HepG2 (cell line): ENCODE measurements around the gene DHRS11. TPM values are rescaled to one million over a fixed set of nuclear protein-coding genes. Genes with fewer than 3 reads are reported as not detected.

Experiments used
- ATF4 ChIP-seq, 2 experiments: fragments of 450-650 bp in 1 of 2; sonication (generic) in 1 of 2; formaldehyde crosslinking; IDR thresholded peaks; 2 replicates each; pipeline versions ENCODE4 v1.5.0 to v1.8.0; 2020 to 2022; ENCODE audit warnings: mild to moderate bottlenecking in 1 of 2, missing genetic modification reagents in 1 of 2
- BRD4 ChIP-seq: sonication (generic); formaldehyde crosslinking; IDR thresholded peaks from 2 replicates; pipeline ENCODE4 v1.4.0; 2020; ENCODE audit warnings: missing genetic modification reagents
- ETV5 ChIP-seq: IDR thresholded peaks from 2 replicates; pipeline ENCODE4 v1.6.1; 2018; ENCODE audit warnings: missing biosample characterization, missing genetic modification reagents, inconsistent platforms, borderline replicate concordance
- HOXA3 ChIP-seq: sonication (generic); formaldehyde crosslinking; IDR thresholded peaks from 2 replicates; pipeline ENCODE4 v1.5.0; 2020; ENCODE audit warnings: missing genetic modification reagents
- NFATC3 ChIP-seq: sonication (generic); formaldehyde crosslinking; IDR thresholded peaks from 2 replicates; pipeline ENCODE4 v1.5.1; 2020; ENCODE audit warnings: mild to moderate bottlenecking, missing genetic modification reagents
- NONO ChIP-seq, 2 experiments: fragments of 450-650 bp in 1 of 2; sonication (generic) in 1 of 2; formaldehyde crosslinking in 1 of 2; IDR thresholded peaks in 1 of 2; conservative IDR thresholded peaks in 1 of 2; 2 replicates each; pipeline versions ENCODE4 v1.6.1 to v1.8.0; 2017 to 2022; ENCODE audit warnings: mild to moderate bottlenecking in 1 of 2, missing genetic modification reagents in 1 of 2, moderate library complexity in 1 of 2
- NR2C2 ChIP-seq: sonication (generic); formaldehyde crosslinking; IDR thresholded peaks from 2 replicates; pipeline ENCODE4 v1.4.0; 2020; ENCODE audit warnings: missing genetic modification reagents, mild to moderate bottlenecking, moderate library complexity, borderline replicate concordance
- PCBP1 ChIP-seq: fragments of 200-400 bp; formaldehyde crosslinking; IDR thresholded peaks from 2 replicates; pipeline ENCODE4 v1.6.1; 2017; ENCODE audit warnings: mild to moderate bottlenecking, low read depth, low read length, borderline replicate concordance
- PREB ChIP-seq: sonication (generic); formaldehyde crosslinking; IDR thresholded peaks from 2 replicates; pipeline ENCODE4 v1.4.0; 2020; ENCODE audit warnings: missing genetic modification reagents
- TCF7 ChIP-seq: sonication (generic); IDR thresholded peaks from 2 replicates; pipeline ENCODE4 v1.6.1; 2016; ENCODE audit warnings: antibody characterized with exemption, low read depth
- THRA ChIP-seq: sonication (generic); formaldehyde crosslinking; IDR thresholded peaks from 2 replicates; pipeline ENCODE4 v1.4.0; 2020; ENCODE audit warnings: missing genetic modification reagents, borderline replicate concordance
- ZBTB8A ChIP-seq: sonication (generic); formaldehyde crosslinking; IDR thresholded peaks from 2 replicates; pipeline ENCODE4 v1.4.0; 2020; ENCODE audit warnings: mild to moderate bottlenecking, low read depth, missing genetic modification reagents, borderline replicate concordance
- ZNF282 ChIP-seq: fragments of 450-650 bp; IDR thresholded peaks from 2 replicates; pipeline ENCODE4 v1.6.1; 2018; ENCODE audit not compliant: partially characterized antibody
- ZNF513 ChIP-seq: sonication (generic); formaldehyde crosslinking; conservative IDR thresholded peaks from 2 replicates; pipeline ENCODE4 v1.5.0; 2020; ENCODE audit warnings: missing genetic modification reagents
- ZNF546 ChIP-seq: sonication (generic); formaldehyde crosslinking; conservative IDR thresholded peaks from 2 replicates; pipeline ENCODE4 v1.8.1; 2023; ENCODE audit warnings: mild to moderate bottlenecking, missing genetic modification reagents
- ZNF564 ChIP-seq: sonication (generic); formaldehyde crosslinking; IDR thresholded peaks from 2 replicates; pipeline ENCODE4 v1.8.1; 2023; ENCODE audit warnings: mild to moderate bottlenecking, missing genetic modification reagents
- polyA plus RNA-seq, 8 experiments: library from polyadenylated mRNA; depleted of rRNA in 3 of 8; stranded (reverse) in 7 of 8; unstranded in 1 of 8; fragments of >200 nt; fragmentation: Illumina TruSeq in 4 of 8; extraction: Trizol in 4 of 8; gene quantifications; 2 replicates each; pipeline versions ENCODE4 v1.2.1 to v1.2.3, GENCODE V29; 2011 to 2016; ENCODE audit warnings: low read depth in 4 of 8, missing spikeins in 1 of 8, mixed read lengths in 1 of 8; ENCODE audit not compliant: insufficient read depth in 1 of 8
- total RNA-seq, 5 experiments: library from RNA; depleted of rRNA; stranded (reverse); fragments of >200 nt; fragmentation: Illumina TruSeq; extraction: Trizol; gene quantifications; 2 replicates each; pipeline ENCODE4 v1.2.3, GENCODE V29; 2016; ENCODE audit warnings: low read depth in 1 of 5
- TF ChIP-seq, protein P1 (sequence below), 2 experiments: sonication (generic) in 1 of 2; formaldehyde crosslinking in 1 of 2; IDR thresholded peaks; 2 replicates each; pipeline versions ENCODE4 v1.4.0 to v1.6.1; 2016 to 2020; ENCODE audit warnings: borderline replicate concordance in 1 of 2, low read depth in 1 of 2, mild to moderate bottlenecking in 1 of 2, missing genetic modification reagents in 1 of 2

Gene DHRS11
- total and polyA plus RNA-seq, 2 of the 13 experiments (the other 11 are each of a cell fraction or from before 2014, with no cell fraction given) = 28.4 to 41.9 TPM

DNA sequence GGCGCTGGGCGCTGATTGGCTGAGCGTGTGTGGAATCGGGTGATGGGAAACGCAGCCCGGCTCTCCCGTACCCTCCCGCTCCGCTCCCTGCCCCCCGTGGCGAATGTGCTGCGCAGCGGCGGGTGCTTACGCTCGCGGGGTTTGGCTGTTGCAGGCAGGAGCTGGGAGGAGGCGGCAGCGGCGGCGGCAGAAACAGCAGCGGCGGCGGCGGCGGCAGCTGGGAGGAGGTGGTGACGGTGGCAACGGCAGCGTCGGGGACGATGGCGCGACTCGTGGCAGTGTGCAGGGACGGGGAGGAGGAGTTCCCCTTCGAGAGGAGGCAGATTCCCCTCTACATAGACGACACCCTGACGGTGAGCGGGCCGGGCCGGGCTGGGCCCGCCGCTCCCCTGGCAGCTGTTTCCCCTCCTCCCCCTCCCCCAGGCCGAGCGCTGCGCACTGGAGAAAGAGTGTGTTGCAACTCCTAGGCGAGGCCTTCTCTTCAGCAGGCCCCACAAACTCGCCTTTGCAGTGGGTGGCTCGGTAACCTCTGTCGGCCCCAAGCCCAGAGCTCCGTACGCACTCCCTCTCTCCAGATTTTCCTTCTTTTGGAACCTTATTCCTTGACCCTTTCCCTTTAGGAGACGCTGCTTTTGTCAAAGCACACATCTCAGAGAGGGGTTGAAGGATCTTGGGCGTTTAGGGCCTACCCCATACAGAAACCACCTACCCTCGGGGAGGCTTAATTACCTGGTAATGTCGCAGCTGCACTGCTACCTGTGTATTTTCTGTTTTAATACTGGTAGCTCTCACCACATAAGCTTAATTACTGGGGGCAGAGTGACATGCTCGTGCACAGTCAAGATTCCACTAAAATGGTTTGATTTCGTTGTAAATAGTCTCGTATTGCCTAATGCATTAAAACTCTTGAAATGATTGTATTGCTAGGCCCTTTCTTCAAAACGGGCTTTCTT is 45.9 kb upstream of the DHRS11 start (continued):
- TF ChIP-seq, protein P1, sequence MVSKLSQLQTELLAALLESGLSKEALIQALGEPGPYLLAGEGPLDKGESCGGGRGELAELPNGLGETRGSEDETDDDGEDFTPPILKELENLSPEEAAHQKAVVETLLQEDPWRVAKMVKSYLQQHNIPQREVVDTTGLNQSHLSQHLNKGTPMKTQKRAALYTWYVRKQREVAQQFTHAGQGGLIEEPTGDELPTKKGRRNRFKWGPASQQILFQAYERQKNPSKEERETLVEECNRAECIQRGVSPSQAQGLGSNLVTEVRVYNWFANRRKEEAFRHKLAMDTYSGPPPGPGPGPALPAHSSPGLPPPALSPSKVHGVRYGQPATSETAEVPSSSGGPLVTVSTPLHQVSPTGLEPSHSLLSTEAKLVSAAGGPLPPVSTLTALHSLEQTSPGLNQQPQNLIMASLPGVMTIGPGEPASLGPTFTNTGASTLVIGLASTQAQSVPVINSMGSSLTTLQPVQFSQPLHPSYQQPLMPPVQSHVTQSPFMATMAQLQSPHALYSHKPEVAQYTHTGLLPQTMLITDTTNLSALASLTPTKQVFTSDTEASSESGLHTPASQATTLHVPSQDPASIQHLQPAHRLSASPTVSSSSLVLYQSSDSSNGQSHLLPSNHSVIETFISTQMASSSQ (IDR thresholded peaks at IDR 0.05; ENCODE audit: low read depth) = no peak
- TF ChIP-seq, protein P1 (CRISPR knock-in tag; IDR thresholded peaks at IDR 0.05; ENCODE audit: borderline replicate concordance) = 0 out of 2 replicates have a peak, but pooled peaks have one; percentile 30
- TF ChIP-seq ZNF513 (CRISPR knock-in tag) = no peak
- TF ChIP-seq PCBP1 = 0 out of 2 replicates have a peak, but pooled peaks have one; percentile 4
- 0 out of 2 replicates have a peak, but pooled peaks have one; percentile 10 for TF ChIP-seq THRA (CRISPR knock-in tag)
- TF ChIP-seq NFATC3 (CRISPR knock-in tag) = no peak
- TF ChIP-seq ZNF282 = no peak
- TF ChIP-seq PREB = no peak
- TF ChIP-seq ZNF546 (CRISPR knock-in tag) = no peak
- peak; percentile 42 for TF ChIP-seq NR2C2 (CRISPR knock-in tag)
- no peak for TF ChIP-seq TCF7
- TF ChIP-seq NONO (IDR thresholded peaks at IDR 0.05) = no peak
- peak; percentile 76 for TF ChIP-seq NONO (CRISPR knock-in tag; conservative IDR thresholded peaks at IDR 0.05)
- peak; percentile 62 for TF ChIP-seq ETV5 (CRISPR knock-in tag)
- TF ChIP-seq ZNF564 = peak; percentile 67; the same call in 1 of the 2 replicates
- no peak for TF ChIP-seq ZBTB8A (CRISPR knock-in tag)
- 0 out of 2 replicates have a peak, but pooled peaks have one; percentile 22 for TF ChIP-seq BRD4
- TF ChIP-seq HOXA3 = peak; percentile 80
- TF ChIP-seq ATF4 (CRISPR knock-in tag; IDR thresholded peaks at IDR 0.05) = peak in 1 of 2 experiments; percentile 75; a peak in 1 of 4 replicates
